Measurements from ENCODE around the gene MAST4.

Gene MAST4

DNA sequence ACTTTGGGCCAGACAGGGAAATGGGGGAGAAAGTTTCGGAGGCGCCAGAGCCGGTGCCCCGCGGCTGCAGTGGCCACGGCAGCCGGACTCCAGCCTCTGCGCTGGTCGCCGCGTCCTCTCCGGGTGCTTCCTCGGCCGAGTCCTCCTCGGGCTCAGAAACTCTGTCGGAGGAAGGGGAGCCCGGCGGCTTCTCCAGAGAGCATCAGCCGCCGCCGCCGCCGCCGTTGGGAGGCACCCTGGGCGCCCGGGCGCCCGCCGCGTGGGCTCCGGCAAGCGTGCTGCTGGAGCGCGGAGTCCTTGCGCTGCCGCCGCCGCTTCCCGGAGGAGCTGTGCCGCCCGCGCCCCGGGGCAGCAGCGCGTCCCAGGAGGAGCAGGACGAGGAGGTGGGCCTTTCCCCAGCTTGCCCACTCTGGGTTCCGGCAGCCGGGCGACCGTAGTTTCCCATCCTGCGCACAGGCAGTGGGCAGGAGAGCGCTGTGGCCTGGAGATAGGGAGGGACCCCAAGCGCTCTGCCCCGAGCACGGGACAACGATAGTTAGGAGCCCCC, 516 bp downstream of the MAST4 start:
- POLR2A ChIA-PET: no interaction called here
- peak overlapping the region; percentile 76 for H3K4me3 ChIP-seq (ENCODE audit: low read depth, low read length)
- TF ChIP-seq ZNF341 (tag by site-specific recombination; IDR thresholded peaks at IDR 0.05; ENCODE audit: low read depth): no peak
- TF ChIP-seq ZNF654 (tag by site-specific recombination; IDR thresholded peaks at IDR 0.05; ENCODE audit: low read depth): no peak
- TF ChIP-seq ZNF112 (tag by site-specific recombination; IDR thresholded peaks at IDR 0.05): no peak
- TF ChIP-seq, protein P1, sequence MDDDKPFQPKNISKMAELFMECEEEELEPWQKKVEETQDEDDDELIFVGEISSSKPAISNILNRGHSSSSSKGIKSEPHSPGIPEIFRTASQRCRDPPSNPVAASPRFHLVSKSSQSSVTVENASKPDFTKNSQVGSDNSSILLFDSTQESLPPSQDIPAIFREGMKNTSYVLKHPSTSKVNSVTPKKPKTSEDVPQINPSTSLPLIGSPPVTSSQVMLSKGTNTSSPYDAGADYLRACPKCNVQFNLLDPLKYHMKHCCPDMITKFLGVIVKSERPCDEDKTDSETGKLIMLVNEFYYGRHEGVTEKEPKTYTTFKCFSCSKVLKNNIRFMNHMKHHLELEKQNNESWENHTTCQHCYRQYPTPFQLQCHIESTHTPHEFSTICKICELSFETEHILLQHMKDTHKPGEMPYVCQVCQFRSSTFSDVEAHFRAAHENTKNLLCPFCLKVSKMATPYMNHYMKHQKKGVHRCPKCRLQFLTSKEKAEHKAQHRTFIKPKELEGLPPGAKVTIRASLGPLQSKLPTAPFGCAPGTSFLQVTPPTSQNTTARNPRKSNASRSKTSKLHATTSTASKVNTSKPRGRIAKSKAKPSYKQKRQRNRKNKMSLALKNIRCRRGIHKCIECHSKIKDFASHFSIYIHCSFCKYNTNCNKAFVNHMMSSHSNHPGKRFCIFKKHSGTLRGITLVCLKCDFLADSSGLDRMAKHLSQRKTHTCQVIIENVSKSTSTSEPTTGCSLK (tag by site-specific recombination; IDR thresholded peaks at IDR 0.05): no peak
- TF ChIP-seq KLF16 (tag by site-specific recombination; IDR thresholded peaks at IDR 0.05): no peak
- TF ChIP-seq, protein P2, sequence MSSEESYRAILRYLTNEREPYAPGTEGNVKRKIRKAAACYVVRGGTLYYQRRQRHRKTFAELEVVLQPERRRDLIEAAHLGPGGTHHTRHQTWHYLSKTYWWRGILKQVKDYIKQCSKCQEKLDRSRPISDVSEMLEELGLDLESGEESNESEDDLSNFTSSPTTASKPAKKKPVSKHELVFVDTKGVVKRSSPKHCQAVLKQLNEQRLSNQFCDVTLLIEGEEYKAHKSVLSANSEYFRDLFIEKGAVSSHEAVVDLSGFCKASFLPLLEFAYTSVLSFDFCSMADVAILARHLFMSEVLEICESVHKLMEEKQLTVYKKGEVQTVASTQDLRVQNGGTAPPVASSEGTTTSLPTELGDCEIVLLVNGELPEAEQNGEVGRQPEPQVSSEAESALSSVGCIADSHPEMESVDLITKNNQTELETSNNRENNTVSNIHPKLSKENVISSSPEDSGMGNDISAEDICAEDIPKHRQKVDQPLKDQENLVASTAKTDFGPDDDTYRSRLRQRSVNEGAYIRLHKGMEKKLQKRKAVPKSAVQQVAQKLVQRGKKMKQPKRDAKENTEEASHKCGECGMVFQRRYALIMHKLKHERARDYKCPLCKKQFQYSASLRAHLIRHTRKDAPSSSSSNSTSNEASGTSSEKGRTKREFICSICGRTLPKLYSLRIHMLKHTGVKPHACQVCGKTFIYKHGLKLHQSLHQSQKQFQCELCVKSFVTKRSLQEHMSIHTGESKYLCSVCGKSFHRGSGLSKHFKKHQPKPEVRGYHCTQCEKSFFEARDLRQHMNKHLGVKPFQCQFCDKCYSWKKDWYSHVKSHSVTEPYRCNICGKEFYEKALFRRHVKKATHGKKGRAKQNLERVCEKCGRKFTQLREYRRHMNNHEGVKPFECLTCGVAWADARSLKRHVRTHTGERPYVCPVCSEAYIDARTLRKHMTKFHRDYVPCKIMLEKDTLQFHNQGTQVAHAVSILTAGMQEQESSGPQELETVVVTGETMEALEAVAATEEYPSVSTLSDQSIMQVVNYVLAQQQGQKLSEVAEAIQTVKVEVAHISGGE (tag by site-specific recombination; conservative IDR thresholded peaks at IDR 0.05; ENCODE audit: low read depth): 0 out of 2 replicates have a peak, but pooled peaks have one; percentile 4
- TF ChIP-seq IKZF3 (tag by site-specific recombination; IDR thresholded peaks at IDR 0.05): peak; percentile 43; the same call in 1 of the 2 replicates
- no peak for TF ChIP-seq HOXA7 (CRISPR knock-in tag; IDR thresholded peaks at IDR 0.05; ENCODE audit: borderline replicate concordance)
- TF ChIP-seq, protein P3, sequence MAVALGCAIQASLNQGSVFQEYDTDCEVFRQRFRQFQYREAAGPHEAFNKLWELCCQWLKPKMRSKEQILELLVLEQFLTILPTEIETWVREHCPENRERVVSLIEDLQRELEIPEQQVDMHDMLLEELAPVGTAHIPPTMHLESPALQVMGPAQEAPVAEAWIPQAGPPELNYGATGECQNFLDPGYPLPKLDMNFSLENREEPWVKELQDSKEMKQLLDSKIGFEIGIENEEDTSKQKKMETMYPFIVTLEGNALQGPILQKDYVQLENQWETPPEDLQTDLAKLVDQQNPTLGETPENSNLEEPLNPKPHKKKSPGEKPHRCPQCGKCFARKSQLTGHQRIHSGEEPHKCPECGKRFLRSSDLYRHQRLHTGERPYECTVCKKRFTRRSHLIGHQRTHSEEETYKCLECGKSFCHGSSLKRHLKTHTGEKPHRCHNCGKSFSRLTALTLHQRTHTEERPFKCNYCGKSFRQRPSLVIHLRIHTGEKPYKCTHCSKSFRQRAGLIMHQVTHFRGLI (tag by site-specific recombination; IDR thresholded peaks at IDR 0.05): peak; percentile 10; the same call in 1 of the 2 replicates
- no peak for TF ChIP-seq ZNF221 (tag by site-specific recombination; IDR thresholded peaks at IDR 0.05; ENCODE audit: borderline replicate concordance)
- TF ChIP-seq ZNF214 (tag by site-specific recombination; IDR thresholded peaks at IDR 0.05; ENCODE audit: borderline replicate concordance): no peak
- TF ChIP-seq TCF7L2 (IDR thresholded peaks at IDR 0.05; ENCODE audit: borderline replicate concordance, low read depth, low read length): no peak
- TF ChIP-seq ZNF677 (tag by site-specific recombination; IDR thresholded peaks at IDR 0.05): 0 out of 2 replicates have a peak, but pooled peaks have one; percentile 2
- TF ChIP-seq HOXC10 (CRISPR knock-in tag; IDR thresholded peaks at IDR 0.05): no peak
- TF ChIP-seq PRDM1 (tag by site-specific recombination; IDR thresholded peaks at IDR 0.05): 0 out of 2 replicates have a peak, but pooled peaks have one; percentile 33
- no peak for TF ChIP-seq GLIS1 (tag by site-specific recombination; IDR thresholded peaks at IDR 0.05)
- TF ChIP-seq ZNF658 (tag by site-specific recombination; IDR thresholded peaks at IDR 0.05): no peak
- TF ChIP-seq ZNF561 (tag by site-specific recombination; IDR thresholded peaks at IDR 0.05; ENCODE audit: borderline replicate concordance): no peak
- TF ChIP-seq ZBTB20 (tag by site-specific recombination; IDR thresholded peaks at IDR 0.05): peak; percentile 13; the same call in 1 of the 2 replicates
- TF ChIP-seq, protein P4, sequence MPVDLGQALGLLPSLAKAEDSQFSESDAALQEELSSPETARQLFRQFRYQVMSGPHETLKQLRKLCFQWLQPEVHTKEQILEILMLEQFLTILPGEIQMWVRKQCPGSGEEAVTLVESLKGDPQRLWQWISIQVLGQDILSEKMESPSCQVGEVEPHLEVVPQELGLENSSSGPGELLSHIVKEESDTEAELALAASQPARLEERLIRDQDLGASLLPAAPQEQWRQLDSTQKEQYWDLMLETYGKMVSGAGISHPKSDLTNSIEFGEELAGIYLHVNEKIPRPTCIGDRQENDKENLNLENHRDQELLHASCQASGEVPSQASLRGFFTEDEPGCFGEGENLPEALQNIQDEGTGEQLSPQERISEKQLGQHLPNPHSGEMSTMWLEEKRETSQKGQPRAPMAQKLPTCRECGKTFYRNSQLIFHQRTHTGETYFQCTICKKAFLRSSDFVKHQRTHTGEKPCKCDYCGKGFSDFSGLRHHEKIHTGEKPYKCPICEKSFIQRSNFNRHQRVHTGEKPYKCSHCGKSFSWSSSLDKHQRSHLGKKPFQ (tag by site-specific recombination; IDR thresholded peaks at IDR 0.05): no peak
- no peak for TF ChIP-seq ZNF621 (tag by site-specific recombination; IDR thresholded peaks at IDR 0.05)
- TF ChIP-seq ZNF169 (tag by site-specific recombination; IDR thresholded peaks at IDR 0.05): no peak
- TF ChIP-seq ZFP37 (tag by site-specific recombination; IDR thresholded peaks at IDR 0.05): peak; percentile 1; the same call in 1 of the 2 replicates
- no peak for TF ChIP-seq ZNF311 (tag by site-specific recombination; IDR thresholded peaks at IDR 0.05; ENCODE audit: borderline replicate concordance)
- no peak for TF ChIP-seq ZXDB (tag by site-specific recombination; IDR thresholded peaks at IDR 0.05)
- TF ChIP-seq BCL11B (tag by site-specific recombination; IDR thresholded peaks at IDR 0.05; ENCODE audit: low read depth): no peak
- peak; percentile 10; the same call in 1 of the 2 replicates for TF ChIP-seq ZBTB8A (tag by site-specific recombination; IDR thresholded peaks at IDR 0.05)
- no peak for TF ChIP-seq ZNF747 (tag by site-specific recombination; IDR thresholded peaks at IDR 0.05)
- TF ChIP-seq SP2 (tag by site-specific recombination; IDR thresholded peaks at IDR 0.05): peak; percentile 65
- TF ChIP-seq ZNF132 (tag by site-specific recombination; IDR thresholded peaks at IDR 0.05; ENCODE audit: borderline replicate concordance): no peak
- no peak for TF ChIP-seq ZNF24 (tag by site-specific recombination; IDR thresholded peaks at IDR 0.05)
- H3K36me3 ChIP-seq (ENCODE audit: control insufficient read depth in 2 of 2, insufficient read depth in 1 of 2, low read length in 2 of 2): no peaks in the 10 kb centered on the region
- CTCF ChIA-PET: interaction anchor here (0.6 kb wide), 1 partner anchor 1654 kb away, joined by 3 read pairs; no protein-coding TSS in a partner anchor
- no peaks in the 10 kb centered on the region; the same call in 1 of the 2 replicates for H3K4me1 ChIP-seq (ENCODE audit: control insufficient read depth, insufficient read depth, low read length)
- peak overlapping the region; percentile 76; the same call in 1 of the 2 replicates for H3K27ac ChIP-seq (ENCODE audit: extremely low read depth, low read depth, low read length)
- no peaks in the 10 kb centered on the region for H3K9me3 ChIP-seq (ENCODE audit: control insufficient read depth, insufficient read depth, low read depth, low read length)
